K562 (cell line): ENCODE measurements around the gene ITSN1. TPM values are rescaled to one million over a fixed set of nuclear protein-coding genes. Genes with fewer than 3 reads are reported as not detected.
A peak's percentile ranks its signal among the peaks of the same experiment; 100 is the strongest.

ENCODE experiments used
- ATAC-seq: fragments of 200-7000 bp; cut with Tn5 transposase; 3 replicates; pipeline ENCODE4 v1.9.1; 2020; ENCODE audit warnings: moderate library complexity
- BruUV-seq: library from RNA; stranded (reverse); fragments of 400-500 nt; replicated peaks from 2 replicates; lab custom pipeline; 2021; lab: Mats Ljungman, UMichigan
- CTCF ChIA-PET: fragments of 300-600 bp; formaldehyde crosslinking; extraction: SDS; loops from one replicate; lab custom pipeline; 2021; ENCODE audit warnings: low intra/inter-chr PET ratio; lab: Yijun Ruan, JAX
- POLR2A ChIA-PET: fragments of 300-600, 350-650 bp; sonication (Branson Sonifier 250); formaldehyde crosslinking; extraction: SDS; loops from one replicate; lab custom pipeline; 2021; ENCODE audit warnings: antibody characterized with exemption, inconsistent platforms; lab: Yijun Ruan, JAX
- DNase-seq, 4 experiments: peaks; one replicate each; pipeline versions ENCODE4 v3.0.0 to v3.0.0-alpha.2; 2011 to 2018; ENCODE audit warnings: low spot score in 3 of 4, mixed read lengths in 3 of 4; ENCODE audit errors: extremely low read depth in 1 of 4
- FAIRE-seq: peaks from 2 replicates; lab custom pipeline; 2011; peaks lifted over from hg19 to GRCh38; lab: Jason Lieb, UNC
- H2AFZ ChIP-seq: 2 replicates; pipeline ENCODE4 v1.6.0; 2011; ENCODE audit warnings: low read depth, low read length, control low read depth, inconsistent platforms
- H3K27ac ChIP-seq: fragments of 200-600 bp; 3 replicates; pipeline ENCODE4 v1.8.0; 2011; ENCODE audit warnings: low read depth, mild to moderate bottlenecking, control low read depth, inconsistent platforms, low read length, moderate library complexity, mixed read lengths; ENCODE audit errors: extremely low read depth
- H3K27me3 ChIP-seq, 2 experiments: fragments of 300-600 bp in 1 of 2; 2 replicates in 1 of 2; 3 replicates in 1 of 2; pipeline versions ENCODE4 v1.6.0 to v1.8.0; 2011; ENCODE audit warnings: inconsistent platforms in 2 of 2, low read length in 2 of 2, mild to moderate bottlenecking in 1 of 2, mixed read lengths in 1 of 2, moderate library complexity in 1 of 2; ENCODE audit not compliant: control insufficient read depth in 2 of 2, insufficient read depth in 2 of 2
- H3K36me3 ChIP-seq: fragments of 300-600 bp; 3 replicates; pipeline ENCODE4 v1.8.0; 2011; ENCODE audit warnings: mild to moderate bottlenecking, low read length, inconsistent platforms; ENCODE audit not compliant: control insufficient read depth, insufficient read depth
- H3K4me1 ChIP-seq, 2 experiments: fragments of 200-600 bp in 1 of 2; replicated peaks in 1 of 2; 2 replicates in 1 of 2; 3 replicates in 1 of 2; pipeline versions ENCODE4 v1.5.1 to v1.8.0; 2011; ENCODE audit warnings: inconsistent platforms in 2 of 2, low read length in 2 of 2, mild to moderate bottlenecking in 1 of 2, mixed read lengths in 1 of 2, moderate library complexity in 1 of 2; ENCODE audit not compliant: control insufficient read depth in 2 of 2, insufficient read depth in 2 of 2
- H3K4me2 ChIP-seq: 2 replicates; pipeline ENCODE4 v1.6.1; 2011; ENCODE audit warnings: low read length, control low read depth, inconsistent platforms, mixed read lengths; ENCODE audit not compliant: insufficient read depth
- H3K4me3 ChIP-seq: fragments of 200-600 bp; sonication (generic), shearing (Covaris generic); 2 replicates; pipeline ENCODE4 v1.5.1; 2016; ENCODE audit warnings: control low read depth, inconsistent platforms
- H3K79me2 ChIP-seq: fragments of 200-600 bp; 3 replicates; pipeline ENCODE4 v1.8.0; 2011; ENCODE audit warnings: low read length, inconsistent platforms; ENCODE audit not compliant: control insufficient read depth, insufficient read depth
- H3K9ac ChIP-seq, 2 experiments: 2 replicates each; pipeline versions ENCODE4 v1.6.0 to v1.6.1; 2011; ENCODE audit warnings: low read depth in 2 of 2, low read length in 2 of 2, control low read depth in 1 of 2, inconsistent platforms in 1 of 2, mild to moderate bottlenecking in 1 of 2, mixed read lengths in 1 of 2; ENCODE audit not compliant: insufficient read depth in 1 of 2
- H3K9me1 ChIP-seq: one replicate; pipeline ENCODE4 v1.6.0; 2011; ENCODE audit warnings: inconsistent platforms, mild to moderate bottlenecking, low read length, moderate library complexity; ENCODE audit not compliant: control insufficient read depth, insufficient read depth
- H3K9me3 ChIP-seq: replicated peaks from 2 replicates; pipeline ENCODE4 v1.5.1; 2011; ENCODE audit warnings: low read depth, low read length, inconsistent platforms; ENCODE audit not compliant: control insufficient read depth, insufficient read depth
- H4K20me1 ChIP-seq: replicated peaks from 2 replicates; pipeline ENCODE4 v1.6.1; 2011; ENCODE audit warnings: low read length, inconsistent platforms, mixed read lengths; ENCODE audit not compliant: control insufficient read depth, insufficient read depth
- CHCHD3 ChIP-seq: fragments of 250-450 bp; sonication (Bioruptor Pico); IDR thresholded peaks from 2 replicates; pipeline ENCODE4 v2.1.2; 2022; ENCODE audit warnings: mild to moderate bottlenecking
- E2F1 ChIP-seq: sonication (generic); formaldehyde crosslinking; IDR thresholded peaks from 2 replicates; pipeline ENCODE4 v1.8.1; 2023; ENCODE audit warnings: mild to moderate bottlenecking, missing genetic modification reagents, moderate library complexity
- ETV1 ChIP-seq: fragments of 450-650 bp; conservative IDR thresholded peaks from 2 replicates; pipeline ENCODE4 v1.6.1; 2016; ENCODE audit warnings: missing genetic modification characterization, control low read depth, low read depth, missing compliant biosample characterization
- LARP7 ChIP-seq: fragments of 450-650 bp; IDR thresholded peaks from 2 replicates; pipeline ENCODE4 v1.6.1; 2016
- NR2F6 ChIP-seq: fragments of 450-650 bp; formaldehyde crosslinking; IDR thresholded peaks from 2 replicates; pipeline ENCODE4 v1.4.0; 2020; ENCODE audit warnings: mild to moderate bottlenecking
- PATZ1 ChIP-seq: fragments of 250-450 bp; sonication (Bioruptor Pico); IDR thresholded peaks from 2 replicates; pipeline ENCODE4 v1.5.0; 2020; ENCODE audit warnings: mild to moderate bottlenecking, borderline replicate concordance
- PCBP1 ChIP-seq: fragments of 200-400 bp; formaldehyde crosslinking; IDR thresholded peaks from 2 replicates; pipeline ENCODE4 v1.6.1; 2018; ENCODE audit warnings: mild to moderate bottlenecking, low read depth, low read length; ENCODE audit not compliant: poor library complexity, severe bottlenecking
- ZBTB7A ChIP-seq: IDR thresholded peaks from 2 replicates; pipeline ENCODE4 v1.6.1; 2011; ENCODE audit warnings: low read depth, mild to moderate bottlenecking, low read length, moderate library complexity, borderline replicate concordance; ENCODE audit not compliant: control insufficient read depth
- ZNF184 ChIP-seq: sonication (generic); formaldehyde crosslinking; IDR thresholded peaks from 2 replicates; pipeline ENCODE4 v1.5.0; 2020; ENCODE audit warnings: missing genetic modification reagents
- ZNF551 ChIP-seq: fragments of 250-450 bp; sonication (Bioruptor Pico); IDR thresholded peaks from 2 replicates; pipeline ENCODE4 v1.5.0; 2021; ENCODE audit warnings: mild to moderate bottlenecking, moderate library complexity
- WGBS: fragments of 100-300 bp; shearing (Covaris generic); methylation state at CpG from one replicate; pipeline ENCODE4 v1.1.6; 2016; ENCODE audit warnings: low coverage, mixed read lengths; ENCODE audit not compliant: insufficient coverage; ENCODE audit errors: missing lambda C conversion rate; 5-methylcytosine and 5-hydroxymethylcytosine counted together
- in situ Hi-C: fragments of 300-500 bp; cut with MboI; formaldehyde crosslinking; loops from 4 replicates; pipeline ENCODE4 v1.15.0; 2018; ENCODE audit warnings: inconsistent platforms, mixed read lengths
- intact Hi-C: fragments of 100-400 bp; cut with micrococcal nuclease; formaldehyde crosslinking; loops from 2 replicates; pipeline ENCODE4 v1.14.2; 2022
- polyA plus RNA-seq, 8 experiments: library from polyadenylated mRNA; depleted of rRNA in 4 of 8; stranded (reverse) in 5 of 8; unstranded in 3 of 8; fragments of >200 nt; fragmentation: Nextera tagmentation in 2 of 8; fragmentation: Illumina TruSeq in 1 of 8; extraction: Ambion mirVana in 2 of 8; extraction: Trizol in 1 of 8; gene quantifications; 2 replicates each; pipeline versions ENCODE4 v1.2.1 to v1.2.3, GENCODE V29; 2011 to 2014; ENCODE audit warnings: inconsistent platforms in 1 of 8, missing spikeins in 1 of 8
- total RNA-seq, 7 experiments: library from RNA; depleted of rRNA in 6 of 7; stranded (reverse); fragments of >200 nt in 6 of 7; fragmentation: Illumina TruSeq in 2 of 7; extraction: Trizol in 2 of 7; gene quantifications; 2 replicates each; pipeline versions ENCODE4 v1.2.1 to v1.2.3, GENCODE V29; 2011 to 2021; ENCODE audit warnings: low replicate concordance in 1 of 7

The ITSN1 gene
- total and polyA plus RNA-seq, 9 of the 15 experiments (the other 6 are each of a cell fraction or from before 2014, with no cell fraction given) = 1.1 to 12.6 (median 4.8) TPM

- Histone ChIP-seq H3K27ac (peak overlapping the region; percentile 12; the same call in 1 of the 3 replicates), H3K9me3 (no peaks in the 10 kb centered on the region), H4K20me1 (no peaks in the 10 kb centered on the region), H3K27me3 (no peaks in the 10 kb centered on the region), H3K79me2 (no peaks in the 10 kb centered on the region), H3K4me2 (no peak overlapping the region), H2AFZ (peak overlapping the region; percentile 95), H3K9me1 (no peaks in the 10 kb centered on the region), H3K4me3 (no peak overlapping the region), H3K9ac (no peak overlapping the region), H3K4me1 (peaks cover 0 to 11% of the 10 kb centered on the region in 2 experiments; a peak in 3 of 5 replicates), H3K36me3 (no peaks in the 10 kb centered on the region)
- ChIA-PET POLR2A (interaction anchor here (0.6 to 1.5 kb wide), 3 partner anchors 9 to 203 kb away, joined by 3 to 5 read pairs (median 3); no protein-coding TSS in a partner anchor), CTCF (no interaction called here)
- in situ Hi-C loops (no loop called here), intact Hi-C loops (no loop called here)
- no peak for FAIRE-seq
- no TSS peak for BruUV-seq
- no peak for DNase-seq
- TF ChIP-seq NR2F6 (CRISPR knock-in tag) = no peak
- TF ChIP-seq ZBTB7A = no peak
- ATAC-seq = no peak
- 60% methylated on average over 9 of the region's 9 CpGs for WGBS
Observed at GRCh38 chr21:33760641-33761440, 118.5 kb downstream of the ITSN1 start.

GRCh38 chr21:33761441-33762036, 119.2 kb downstream of the ITSN1 start:
- FAIRE-seq = peak; percentile 89
- Histone ChIP-seq H3K4me3 (no peak overlapping the region), H3K9me1 (no peaks in the 10 kb centered on the region), H3K27ac (peak overlapping the region; percentile 61), H3K79me2 (no peaks in the 10 kb centered on the region), H3K9ac (no peak overlapping the region), H3K4me1 (peaks cover 0 to 11% of the 10 kb centered on the region in 2 experiments; a peak in 3 of 5 replicates), H2AFZ (peak overlapping the region; percentile 95), H3K9me3 (no peaks in the 10 kb centered on the region), H3K4me2 (peak overlapping the region; percentile 47), H4K20me1 (no peaks in the 10 kb centered on the region), H3K36me3 (no peaks in the 10 kb centered on the region), H3K27me3 (no peaks in the 10 kb centered on the region)
- intact Hi-C loops (no loop called here), in situ Hi-C loops (no loop called here)
- ChIA-PET POLR2A (interaction anchor here (0.6 to 1.5 kb wide), 3 partner anchors 10 to 204 kb away, joined by 3 to 5 read pairs (median 3); no protein-coding TSS in a partner anchor), CTCF (no interaction called here)
- 45% methylated on average over 6 of the region's 6 CpGs for WGBS
- no TSS peak for BruUV-seq
- DNase-seq = peak; percentile 59 to 84 (median 70)
- ATAC-seq = peak; percentile 97
- TF ChIP-seq LARP7 (no peak), PATZ1 (no peak), PCBP1 (no peak), ETV1 (peak; percentile 82), E2F1 (no peak), ZNF551 (CRISPR knock-in tag) (no peak), ZNF184 (CRISPR knock-in tag) (no peak), CHCHD3 (no peak)
